Mononuclear cell (primary cell): ENCODE measurements around the gene LRSAM1. TPM values are rescaled to one million over a fixed set of nuclear protein-coding genes. Genes with fewer than 3 reads are reported as not detected.
A peak's percentile ranks its signal among the peaks of the same experiment; 100 is the strongest.

Source experiments
- H3K27me3 ChIP-seq: 2 replicates; pipeline ENCODE4 v1.6.0; 2011; ENCODE audit warnings: low read length, control low read depth; ENCODE audit not compliant: insufficient read depth
- H3K4me1 ChIP-seq: 2 replicates; pipeline ENCODE4 v1.5.1; 2011; ENCODE audit warnings: mild to moderate bottlenecking, low read length, control low read depth; ENCODE audit not compliant: insufficient read depth
- H3K4me3 ChIP-seq: 2 replicates; pipeline ENCODE4 v1.5.1; 2011; ENCODE audit warnings: mild to moderate bottlenecking, low read length, moderate library complexity
- H3K9me3 ChIP-seq: 2 replicates; pipeline ENCODE4 v1.5.1; 2011; ENCODE audit warnings: low read depth, mild to moderate bottlenecking, control low read depth, low read length
- total RNA-seq: library from RNA; depleted of rRNA; stranded (reverse); fragments of >200 nt; gene quantifications from one replicate; pipeline ENCODE4 v1.2.3, GENCODE V29; 2012

The LRSAM1 gene
- total RNA-seq, result 6.8 TPM

DNA sequence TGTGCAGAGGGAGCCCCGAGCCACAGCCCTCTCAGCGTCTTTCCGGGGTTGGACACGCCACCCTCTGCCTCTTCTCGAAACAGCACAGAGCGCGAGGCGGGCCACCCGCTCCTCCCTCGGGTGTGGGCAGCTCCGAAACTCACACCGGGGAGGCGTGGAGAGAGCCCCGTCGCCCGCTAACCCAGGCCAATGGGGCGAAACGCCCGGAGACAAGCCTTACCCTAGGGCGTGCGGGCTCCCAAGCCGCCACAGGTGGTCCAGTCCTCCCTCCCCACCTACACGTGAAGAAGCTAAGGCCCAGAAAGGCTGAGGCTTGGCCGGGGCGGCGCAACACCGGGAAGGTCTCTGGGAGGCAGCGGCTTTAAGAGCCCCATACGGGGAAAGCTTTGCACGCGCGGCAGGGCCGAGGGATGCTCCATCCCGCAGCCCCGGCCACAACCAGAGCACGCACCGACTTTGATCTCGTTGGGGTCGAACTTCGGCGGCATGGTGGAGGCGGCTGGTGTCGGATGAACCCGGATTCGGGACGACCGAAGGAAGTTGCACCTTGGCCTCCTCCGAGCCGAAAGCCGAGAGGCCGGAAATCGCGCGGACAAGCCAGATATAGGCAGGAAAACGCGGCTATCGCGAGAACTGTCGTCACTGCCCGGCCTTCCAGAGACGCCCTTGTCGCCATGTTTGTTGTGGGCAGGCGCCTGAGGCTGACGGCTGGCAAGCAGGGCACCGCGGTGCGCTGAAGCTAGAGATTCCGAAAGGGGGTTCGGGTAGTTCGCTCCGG lies at the start of gene LRSAM1, which contains the start of gene RPL12:
TSS of gene LRSAM1 (plus strand) at position 681 of the 778 bp plus-strand sequence. CDS start 3,018 bp downstream, outside the sequence.
TSS of gene RPL12 (minus strand) at position 577 of the 778 bp plus-strand sequence. CDS start at position 488, 89 bp downstream.
- Histone ChIP-seq H3K9me3 (no peaks in the 10 kb centered on the region), H3K4me1 (peaks cover 54% of the 10 kb centered on the region), H3K27me3 (no peaks in the 10 kb centered on the region), H3K4me3 (peak within 1 kb of the TSS; percentile 95)

GRCh38 chr9:127402401-127403090 lies 48.8 kb upstream of the LRSAM1 start:
- Histone ChIP-seq H3K27me3 (peaks cover 2% of the 10 kb centered on the region), H3K4me1 (peaks cover 11% of the 10 kb centered on the region), H3K9me3 (no peaks in the 10 kb centered on the region), H3K4me3 (no peak overlapping the region)

- no peak overlapping the region for H3K4me3 ChIP-seq
- H3K9me3 ChIP-seq, result no peaks in the 10 kb centered on the region
- no peaks in the 10 kb centered on the region for H3K27me3 ChIP-seq
- no peaks in the 10 kb centered on the region for H3K4me1 ChIP-seq
Measured at GRCh38 chr9:127403507-127404192, 47.7 kb upstream of the LRSAM1 start.

GRCh38 chr9:127404631-127405030 lies 46.7 kb upstream of the LRSAM1 start:
- no peaks in the 10 kb centered on the region for H3K27me3 ChIP-seq
- H3K9me3 ChIP-seq, result no peaks in the 10 kb centered on the region
- H3K4me1 ChIP-seq, result no peaks in the 10 kb centered on the region
- no peak overlapping the region for H3K4me3 ChIP-seq

GRCh38 chr9:127405344-127406125 lies 45.8 kb upstream of the LRSAM1 start:
- Histone ChIP-seq H3K27me3 (no peaks in the 10 kb centered on the region), H3K9me3 (no peaks in the 10 kb centered on the region), H3K4me3 (no peak overlapping the region), H3K4me1 (peaks cover 2% of the 10 kb centered on the region)

DNA sequence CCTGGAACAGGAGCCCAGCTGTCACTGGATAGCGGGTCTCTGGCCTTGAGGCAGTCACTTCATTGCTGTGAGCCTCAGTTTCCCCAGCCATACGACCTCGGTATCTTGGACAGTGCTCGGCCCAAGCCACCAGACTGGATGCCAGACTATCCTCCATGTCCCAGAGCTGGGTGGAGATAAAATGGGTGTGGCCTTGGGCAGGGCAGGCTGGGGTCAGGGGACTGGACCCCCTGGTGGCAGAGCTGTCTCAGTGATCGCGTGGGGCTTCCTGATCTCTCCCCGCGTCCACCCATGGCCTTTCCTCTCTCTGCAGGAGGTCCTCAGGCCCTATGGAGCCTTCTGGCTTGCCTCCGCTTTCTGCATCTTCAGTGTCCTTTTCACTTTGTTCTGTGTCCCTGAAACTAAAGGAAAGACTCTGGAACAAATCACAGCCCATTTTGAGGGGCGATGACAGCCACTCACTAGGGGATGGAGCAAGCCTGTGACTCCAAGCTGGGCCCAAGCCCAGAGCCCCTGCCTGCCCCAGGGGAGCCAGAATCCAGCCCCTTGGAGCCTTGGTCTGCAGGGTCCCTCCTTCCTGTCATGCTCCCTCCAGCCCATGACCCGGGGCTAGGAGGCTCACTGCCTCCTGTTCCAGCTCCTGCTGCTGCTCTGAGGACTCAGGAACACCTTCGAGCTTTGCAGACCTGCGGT lies 44.4 kb upstream of the LRSAM1 start:
- no peaks in the 10 kb centered on the region for H3K9me3 ChIP-seq
- no peak overlapping the region for H3K4me3 ChIP-seq
- peaks cover 9% of the 10 kb centered on the region for H3K4me1 ChIP-seq
- H3K27me3 ChIP-seq, result no peaks in the 10 kb centered on the region

DNA sequence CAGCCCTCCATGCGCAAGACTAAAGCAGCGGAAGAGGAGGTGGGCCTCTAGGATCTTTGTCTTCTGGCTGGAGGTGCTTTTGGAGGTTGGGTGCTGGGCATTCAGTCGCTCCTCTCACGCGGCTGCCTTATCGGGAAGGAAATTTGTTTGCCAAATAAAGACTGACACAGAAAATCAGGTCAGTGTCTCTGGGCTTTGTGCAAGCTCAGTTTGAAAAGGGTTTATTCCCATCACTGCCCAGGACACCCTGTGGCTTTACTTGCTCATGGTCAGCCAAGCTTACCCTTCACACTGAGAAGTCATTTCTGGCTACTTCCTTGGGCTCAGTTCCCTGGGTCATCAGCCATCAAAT lies 43.8 kb upstream of the LRSAM1 start:
- Histone ChIP-seq H3K4me1 (peaks cover 14% of the 10 kb centered on the region), H3K27me3 (no peaks in the 10 kb centered on the region), H3K9me3 (no peaks in the 10 kb centered on the region), H3K4me3 (no peak overlapping the region)

- Histone ChIP-seq H3K4me1 (peaks cover 14% of the 10 kb centered on the region), H3K27me3 (no peaks in the 10 kb centered on the region), H3K9me3 (no peaks in the 10 kb centered on the region), H3K4me3 (no peak overlapping the region)
Measured at GRCh38 chr9:127411122-127411521, 40.2 kb upstream of the LRSAM1 start.

DNA sequence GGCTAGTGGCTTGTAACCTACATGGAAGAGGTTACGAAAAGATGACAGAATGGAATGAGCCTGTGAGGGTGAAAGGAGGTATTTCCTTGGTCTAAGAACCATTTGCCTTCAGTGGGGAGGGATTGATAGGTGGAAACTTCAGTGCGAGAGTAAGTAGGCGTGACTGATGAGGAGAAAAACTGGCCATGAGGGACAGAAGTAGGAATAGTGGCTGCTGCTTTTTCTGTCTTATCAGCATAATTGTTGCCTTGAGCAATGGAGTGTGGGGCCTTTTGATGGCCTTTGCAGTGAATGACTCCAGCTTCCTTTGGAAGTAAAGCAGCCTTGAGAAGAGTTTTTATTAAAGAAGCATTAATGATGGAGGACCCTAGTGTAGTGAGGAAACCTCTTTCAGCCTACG lies 36.2 kb upstream of the LRSAM1 start:
- peaks cover 14% of the 10 kb centered on the region for H3K4me1 ChIP-seq
- H3K27me3 ChIP-seq, result no peaks in the 10 kb centered on the region
- no peak overlapping the region for H3K4me3 ChIP-seq
- H3K9me3 ChIP-seq, result no peaks in the 10 kb centered on the region

- Histone ChIP-seq H3K27me3 (no peaks in the 10 kb centered on the region), H3K4me3 (no peak overlapping the region)
Measured at GRCh38 chr9:127415657-127416056, 35.7 kb upstream of the LRSAM1 start.

GRCh38 chr9:127417131-127418036 lies 33.9 kb upstream of the LRSAM1 start:
- H3K9me3 ChIP-seq, result no peaks in the 10 kb centered on the region
- H3K4me1 ChIP-seq, result peaks cover 3% of the 10 kb centered on the region
- H3K27me3 ChIP-seq, result no peaks in the 10 kb centered on the region
- no peak overlapping the region for H3K4me3 ChIP-seq

More at GRCh38 chr9:127415657-127416056, 35.7 kb upstream of the LRSAM1 start:
- Histone ChIP-seq H3K4me1 (peaks cover 11% of the 10 kb centered on the region), H3K9me3 (no peaks in the 10 kb centered on the region)

GRCh38 chr9:127418037-127418471 lies 33.3 kb upstream of the LRSAM1 start:
- Histone ChIP-seq H3K9me3 (no peaks in the 10 kb centered on the region), H3K4me1 (peaks cover 9% of the 10 kb centered on the region), H3K27me3 (no peaks in the 10 kb centered on the region), H3K4me3 (no peak overlapping the region)

GRCh38 chr9:127419348-127419747 lies 32.0 kb upstream of the LRSAM1 start:
- Histone ChIP-seq H3K27me3 (no peaks in the 10 kb centered on the region), H3K4me3 (no peak overlapping the region), H3K4me1 (peaks cover 16% of the 10 kb centered on the region), H3K9me3 (no peaks in the 10 kb centered on the region)
